BE2C (cell line): ENCODE measurements around the gene KPNA6. TPM values are rescaled to one million over a fixed set of nuclear protein-coding genes. Genes with fewer than 3 reads are reported as not detected.
A peak's percentile ranks its signal among the peaks of the same experiment; 100 is the strongest.
"Not testable (repeated sequence)": the region's sequence is repeated elsewhere in the genome, so short reads cannot be mapped to it uniquely, and the experiment has no call there.

Source experiments
- DNase-seq: peaks from one replicate; pipeline ENCODE4 v3.0.0-alpha.2; 2020
- H3K27me3 ChIP-seq: fragments of 250-450 bp; sonication (Bioruptor Pico); 2 replicates; pipeline ENCODE4 v1.5.1; 2020; ENCODE audit warnings: mild to moderate bottlenecking
- H3K36me3 ChIP-seq: fragments of 250-450 bp; sonication (Bioruptor Pico); 2 replicates; pipeline ENCODE4 v1.5.1; 2020; ENCODE audit warnings: mild to moderate bottlenecking
- H3K4me1 ChIP-seq: fragments of 250-450 bp; sonication (Bioruptor Pico); 2 replicates; pipeline ENCODE4 v1.5.1; 2020
- H3K4me3 ChIP-seq: 2 replicates; pipeline ENCODE4 v1.5.1; 2011; ENCODE audit warnings: low read depth, low read length
- H3K9me3 ChIP-seq: fragments of 250-450 bp; sonication (Bioruptor Pico); 2 replicates; pipeline ENCODE4 v1.5.1; 2020
- polyA plus RNA-seq: library from polyadenylated mRNA; unstranded; fragments of >200 nt; gene quantifications from one replicate; pipeline ENCODE4 v1.2.1, GENCODE V29; 2012; ENCODE audit warnings: low read depth, missing spikeins; ENCODE audit not compliant: insufficient read length, insufficient read depth
- TF ChIP-seq, protein P1 (sequence below): IDR thresholded peaks from 2 replicates; pipeline ENCODE4 v1.5.1; 2012; ENCODE audit warnings: mild to moderate bottlenecking, low read depth, low read length

The KPNA6 gene
- 8.3 TPM for polyA plus RNA-seq

DNA sequence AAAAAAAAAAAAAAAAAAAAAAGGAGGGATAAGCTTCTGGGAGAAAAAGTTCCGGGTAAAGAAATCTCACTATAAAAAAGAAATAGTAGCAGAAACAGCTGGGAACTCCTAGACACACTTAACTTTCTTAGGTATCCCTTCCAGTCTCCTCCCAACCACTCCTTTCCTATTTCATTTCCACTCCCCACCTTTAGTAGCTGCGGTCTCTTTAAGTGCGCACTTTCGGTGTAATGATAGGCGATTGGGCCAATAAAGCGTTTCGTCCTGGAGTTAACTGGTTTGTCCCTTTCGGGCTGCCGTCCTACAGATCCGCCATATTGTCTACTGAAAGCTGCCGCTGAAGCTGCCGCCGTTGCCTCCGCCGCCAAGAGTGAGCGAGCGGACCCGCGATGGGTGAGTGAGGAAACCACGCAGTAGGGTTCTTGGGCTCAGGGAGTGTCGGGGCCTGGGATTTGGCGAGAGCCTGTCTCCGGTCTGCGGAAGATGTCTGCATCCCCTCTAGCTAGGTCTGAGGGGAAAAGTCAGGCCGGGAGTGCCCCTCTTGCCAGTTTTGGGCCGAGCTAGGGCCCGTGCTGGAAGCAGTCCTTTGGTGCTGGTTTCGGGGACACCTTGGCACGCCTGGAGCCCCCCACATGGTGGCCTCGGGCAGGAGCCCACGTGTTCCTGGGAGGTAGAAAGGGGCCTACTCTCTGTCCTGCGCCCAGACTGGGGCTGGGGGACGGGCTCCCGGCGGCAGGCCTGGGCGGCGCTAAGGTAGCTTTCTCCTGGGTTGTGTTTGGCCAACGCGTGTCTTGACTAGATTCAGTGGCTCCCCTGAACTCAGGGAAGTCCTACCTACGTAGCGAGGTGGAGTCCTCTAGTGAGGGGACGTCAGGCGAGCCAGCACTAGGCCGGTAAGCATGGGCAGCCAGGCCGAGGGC lies at the start of gene KPNA6:
KPNA6 (plus strand) TSS at position 315 of the 920 bp plus-strand sequence; CDS start at position 390, 75 bp downstream.
- TF ChIP-seq, protein P1, sequence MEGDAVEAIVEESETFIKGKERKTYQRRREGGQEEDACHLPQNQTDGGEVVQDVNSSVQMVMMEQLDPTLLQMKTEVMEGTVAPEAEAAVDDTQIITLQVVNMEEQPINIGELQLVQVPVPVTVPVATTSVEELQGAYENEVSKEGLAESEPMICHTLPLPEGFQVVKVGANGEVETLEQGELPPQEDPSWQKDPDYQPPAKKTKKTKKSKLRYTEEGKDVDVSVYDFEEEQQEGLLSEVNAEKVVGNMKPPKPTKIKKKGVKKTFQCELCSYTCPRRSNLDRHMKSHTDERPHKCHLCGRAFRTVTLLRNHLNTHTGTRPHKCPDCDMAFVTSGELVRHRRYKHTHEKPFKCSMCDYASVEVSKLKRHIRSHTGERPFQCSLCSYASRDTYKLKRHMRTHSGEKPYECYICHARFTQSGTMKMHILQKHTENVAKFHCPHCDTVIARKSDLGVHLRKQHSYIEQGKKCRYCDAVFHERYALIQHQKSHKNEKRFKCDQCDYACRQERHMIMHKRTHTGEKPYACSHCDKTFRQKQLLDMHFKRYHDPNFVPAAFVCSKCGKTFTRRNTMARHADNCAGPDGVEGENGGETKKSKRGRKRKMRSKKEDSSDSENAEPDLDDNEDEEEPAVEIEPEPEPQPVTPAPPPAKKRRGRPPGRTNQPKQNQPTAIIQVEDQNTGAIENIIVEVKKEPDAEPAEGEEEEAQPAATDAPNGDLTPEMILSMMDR = no peak
- Histone ChIP-seq H3K27me3 (no peaks in the 10 kb centered on the region), H3K36me3 (no peaks in the 10 kb centered on the region), H3K9me3 (no peaks in the 10 kb centered on the region), H3K4me1 (no peaks in the 10 kb centered on the region), H3K4me3 (peak within 1 kb of the TSS; percentile 91)
- DNase-seq = peak; percentile 78

DNA sequence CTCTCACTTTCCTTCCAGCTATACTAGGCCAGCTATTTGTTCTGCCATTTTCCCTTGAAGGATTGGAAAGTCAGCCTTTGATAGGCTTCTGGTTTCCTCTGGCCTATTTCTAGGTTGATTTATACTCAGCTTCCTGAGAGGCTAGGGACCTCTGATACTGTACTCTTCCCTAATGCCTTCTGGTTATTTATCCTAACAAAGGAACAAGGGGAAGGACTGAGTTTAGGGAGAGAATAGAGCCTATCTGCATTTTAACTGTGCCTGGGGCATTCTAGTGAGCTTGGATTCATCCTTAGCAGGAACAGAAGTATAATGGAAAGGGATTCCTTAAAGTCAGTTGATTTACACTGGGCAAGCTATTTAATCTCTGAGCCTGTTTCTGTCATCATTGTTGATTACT lies 46.9 kb upstream of the KPNA6 start:
- Histone ChIP-seq H3K4me1 (peaks cover 7% of the 10 kb centered on the region), H3K4me3 (no peak overlapping the region), H3K36me3 (peaks cover 11% of the 10 kb centered on the region), H3K27me3 (no peaks in the 10 kb centered on the region), H3K9me3 (no peaks in the 10 kb centered on the region)
- TF ChIP-seq, protein P1 = no peak
- DNase-seq = no peak

DNA sequence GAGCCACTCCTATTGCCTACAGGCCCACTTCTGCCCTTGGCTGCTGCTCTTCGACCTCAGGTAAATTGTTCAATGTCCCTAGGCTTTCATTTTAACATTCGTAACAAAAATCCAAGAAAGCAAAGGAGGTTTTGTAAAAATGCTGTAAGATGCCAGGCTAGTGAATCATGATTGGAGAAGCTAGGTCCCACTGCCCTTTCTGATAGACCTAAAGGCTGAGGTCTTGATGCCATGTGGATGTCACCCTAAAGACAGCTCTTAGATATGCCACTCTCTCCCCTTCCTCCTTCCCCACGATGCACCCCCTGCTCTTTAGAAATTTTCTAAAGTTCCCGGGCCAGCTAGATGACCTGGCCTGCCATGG lies 45.0 kb upstream of the KPNA6 start:
- H3K4me3 ChIP-seq = no peak overlapping the region
- H3K27me3 ChIP-seq = no peaks in the 10 kb centered on the region
- DNase-seq = no peak
- no peaks in the 10 kb centered on the region for H3K9me3 ChIP-seq
- TF ChIP-seq, protein P1 = no peak
- H3K4me1 ChIP-seq = peaks cover 7% of the 10 kb centered on the region
- H3K36me3 ChIP-seq = peaks cover 11% of the 10 kb centered on the region

DNA sequence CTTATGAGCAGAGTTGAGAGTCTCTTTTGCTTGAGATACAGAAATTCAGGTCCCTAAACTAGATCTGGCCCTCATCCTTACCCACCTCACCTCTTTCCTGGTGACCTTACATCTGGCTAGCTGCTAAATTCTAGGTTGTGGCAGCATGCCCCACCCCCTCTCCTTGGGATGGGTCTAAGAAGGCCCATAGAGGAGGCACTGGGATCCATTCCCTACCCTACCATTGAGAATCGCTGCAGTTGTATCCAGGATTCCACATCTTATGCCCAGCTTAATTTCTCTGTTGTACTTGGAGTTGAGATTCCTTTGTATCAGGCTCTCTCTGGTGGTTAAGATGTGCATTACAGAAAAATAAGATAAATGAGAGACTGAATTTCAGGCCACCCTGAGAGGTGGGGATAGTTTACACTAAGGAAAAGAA lies 44.6 kb upstream of the KPNA6 start:
- TF ChIP-seq, protein P1 = peak; percentile 60
- H3K4me1 ChIP-seq = peaks cover 7% of the 10 kb centered on the region
- no peaks in the 10 kb centered on the region for H3K9me3 ChIP-seq
- H3K4me3 ChIP-seq = no peak overlapping the region
- H3K27me3 ChIP-seq = no peaks in the 10 kb centered on the region
- H3K36me3 ChIP-seq = peaks cover 11% of the 10 kb centered on the region
- peak; percentile 16 for DNase-seq

DNA sequence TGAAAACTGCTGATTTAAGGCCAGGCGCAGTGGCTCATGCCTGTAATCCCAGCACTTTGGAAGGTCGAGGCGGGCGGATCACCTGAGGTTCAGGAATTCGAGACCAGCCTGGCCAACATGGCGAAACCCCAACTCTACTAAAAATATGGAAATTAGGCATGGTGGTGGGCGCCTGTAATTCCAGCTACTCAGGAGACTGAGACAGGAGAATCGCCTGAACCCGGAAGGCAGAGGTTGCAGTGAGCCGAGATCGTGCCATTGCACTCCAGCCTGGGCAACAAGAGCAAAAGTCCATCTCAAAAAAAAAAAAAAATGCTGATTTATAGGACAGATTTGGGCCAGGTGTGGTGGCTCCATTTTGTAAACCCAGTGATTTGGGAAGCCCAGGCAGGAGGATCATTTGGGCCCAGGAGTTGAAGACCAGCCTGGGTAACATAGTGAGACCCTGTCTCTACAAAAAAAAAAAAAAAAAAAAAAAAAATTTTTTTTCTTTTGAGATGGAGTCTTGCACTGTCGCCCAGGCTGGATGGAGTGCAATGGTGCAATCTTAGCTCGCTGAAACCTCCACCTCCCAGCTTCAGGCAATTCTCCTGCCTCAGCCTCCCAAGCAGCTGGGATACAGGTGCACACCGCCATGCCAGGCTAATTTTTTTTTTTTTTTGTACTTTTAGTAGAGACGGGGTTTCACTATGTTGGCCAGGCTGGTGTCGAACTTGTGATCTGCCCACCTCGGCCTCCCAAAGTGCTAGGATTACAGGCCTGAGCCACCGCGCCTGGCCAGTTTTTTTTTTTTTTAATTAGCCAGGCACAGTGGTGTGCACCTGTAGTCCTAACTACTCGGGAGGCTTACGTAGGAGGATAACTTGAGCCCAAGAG lies 42.0 kb upstream of the KPNA6 start:
- H3K4me3 ChIP-seq, DNase-seq, H3K9me3 ChIP-seq, H3K36me3 ChIP-seq, H3K27me3 ChIP-seq, H3K4me1 ChIP-seq: not testable (repeated sequence)

DNA sequence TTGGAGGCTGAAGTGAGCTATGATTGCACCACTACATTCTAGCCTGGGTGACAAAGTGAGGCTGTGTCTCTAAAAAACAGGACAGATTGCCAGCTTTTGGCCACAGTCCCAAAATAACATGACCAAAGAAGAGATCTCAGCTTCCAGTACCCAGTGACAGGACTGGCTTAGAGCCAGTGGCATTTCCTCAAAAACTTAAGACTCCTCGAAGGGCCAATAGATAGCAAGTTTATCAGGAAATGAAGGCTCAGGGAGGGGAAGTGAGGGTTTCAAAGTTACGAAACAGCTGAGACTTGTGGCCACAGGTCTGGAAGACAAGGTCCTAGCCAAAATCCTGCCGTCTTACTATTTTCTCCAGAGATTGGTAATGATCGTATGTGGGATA lies 41.4 kb upstream of the KPNA6 start:
- no peak for DNase-seq
- H3K4me3 ChIP-seq = no peak overlapping the region
- H3K36me3 ChIP-seq = no peaks in the 10 kb centered on the region
- no peaks in the 10 kb centered on the region for H3K9me3 ChIP-seq
- H3K4me1 ChIP-seq = peaks cover 7% of the 10 kb centered on the region
- TF ChIP-seq, protein P1 = no peak
- no peaks in the 10 kb centered on the region for H3K27me3 ChIP-seq
